Thymus (tissue), 2 donors: ENCODE results near the gene DAGLA. TPM values are rescaled to one million over a fixed set of nuclear protein-coding genes. Genes with fewer than 3 reads are reported as not detected.

Source experiments
- polyA plus RNA-seq: library from polyadenylated mRNA; stranded (reverse); fragments of 200-250 nt; gene quantifications from one replicate; pipeline ENCODE4 v1.2.3, GENCODE V29; 2013
- total RNA-seq: library from RNA; stranded (reverse); fragments of 120-200 nt; gene quantifications from one replicate; pipeline ENCODE4 v1.2.4, GENCODE V29; 2013
- donor health status: healthy.

The DAGLA gene
- total and polyA plus RNA-seq, 2 donors, result 0.14 to 0.43 TPM

Other genes starting within 250 kb of the DAGLA start
- gene LRRC10B, start 171.6 kb upstream of the DAGLA start, total RNA-seq, result 4.1 TPM
- gene LRRC10B, start 171.6 kb upstream of the DAGLA start, polyA plus RNA-seq, result 2.7 TPM
- 0.14 TPM for gene SYT7, start 99.3 kb upstream of the DAGLA start, total RNA-seq
- gene SYT7, start 99.3 kb upstream of the DAGLA start, polyA plus RNA-seq, result 1.3 TPM
- 0.09 TPM for gene MYRF, start 72.2 kb downstream of the DAGLA start, total RNA-seq
- 0.62 TPM for gene MYRF, start 72.2 kb downstream of the DAGLA start, polyA plus RNA-seq
- gene TMEM258, start 112.2 kb downstream of the DAGLA start, total RNA-seq, result 161 TPM
- 148 TPM for gene TMEM258, start 112.2 kb downstream of the DAGLA start, polyA plus RNA-seq
- gene FEN1, start 112.5 kb downstream of the DAGLA start, total RNA-seq, result 84.1 TPM
- gene FEN1, start 112.5 kb downstream of the DAGLA start, polyA plus RNA-seq, result 10.0 TPM
- 12.9 TPM for gene FADS1, start 136.6 kb downstream of the DAGLA start, total RNA-seq
- gene FADS1, start 136.6 kb downstream of the DAGLA start, polyA plus RNA-seq, result 4.4 TPM
- gene FADS2, start 147.9 kb downstream of the DAGLA start, total RNA-seq, result 39.5 TPM
- 11.2 TPM for gene FADS2, start 147.9 kb downstream of the DAGLA start, polyA plus RNA-seq
- 4.7 TPM for gene FADS3, start 211.2 kb downstream of the DAGLA start, total RNA-seq
- 19.3 TPM for gene FADS3, start 211.2 kb downstream of the DAGLA start, polyA plus RNA-seq
- gene RAB3IL1, start 237.2 kb downstream of the DAGLA start, total RNA-seq, result 3.6 TPM
- 14.2 TPM for gene RAB3IL1, start 237.2 kb downstream of the DAGLA start, polyA plus RNA-seq